GM12892 (cell line): Measurements from ENCODE around the gene CDCA4. TPM values are rescaled to one million over a fixed set of nuclear protein-coding genes. Genes with fewer than 3 reads are reported as not detected.

Experiments used
- DNase-seq: peaks from one replicate; pipeline ENCODE4 v3.0.0; 2011; ENCODE audit not compliant: insufficient read length
- FAIRE-seq: peaks from 2 replicates; lab custom pipeline; 2011; peaks lifted over from hg19 to GRCh38; lab: Jason Lieb, UNC
- POLR2A ChIP-seq: IDR thresholded peaks from 2 replicates; pipeline ENCODE4 v1.6.1; 2011; ENCODE audit warnings: low read depth, low read length, control low read depth
- POLR2AphosphoS5 ChIP-seq: IDR thresholded peaks from 2 replicates; pipeline ENCODE4 v1.6.1; 2011; ENCODE audit warnings: low read depth, low read length, control low read depth
- TAF1 ChIP-seq: IDR thresholded peaks from 2 replicates; pipeline ENCODE4 v1.6.1; 2011; ENCODE audit warnings: low read depth, mild to moderate bottlenecking, control low read depth, low read length, borderline replicate concordance
- polyA plus RNA-seq: library from polyadenylated mRNA; unstranded; fragments of >200 nt; gene quantifications from one replicate; pipeline ENCODE4 v1.2.1, GENCODE V29; 2012; ENCODE audit warnings: missing spikeins, inconsistent platforms; ENCODE audit not compliant: missing spikeins

Gene CDCA4
- polyA plus RNA-seq: 35.4 TPM

- DNase-seq (peak; percentile 99), FAIRE-seq (peak; percentile 97)
- TF ChIP-seq TAF1 (peak; percentile 73), POLR2AphosphoS5 (peak; percentile 66), POLR2A (peak; percentile 90)
Measured at GRCh38 chr14:105020815-105021655, at the start of gene CDCA4. CDCA4 (minus strand) TSS chr14:105021083; CDS start chr14:105011929, 9,154 bp downstream.

GRCh38 chr14:105069871-105070759, 49.2 kb upstream of the CDCA4 start:
- FAIRE-seq (peak; percentile 98), DNase-seq (no peak)

GRCh38 chr14:105069522-105069870, 48.6 kb upstream of the CDCA4 start:
- TF ChIP-seq POLR2AphosphoS5: 0 out of 2 replicates have a peak, but pooled peaks have one; percentile 1
- TF ChIP-seq TAF1: no peak
- FAIRE-seq (no peak), DNase-seq (no peak)

More at GRCh38 chr14:105069871-105070759, 49.2 kb upstream of the CDCA4 start:
- TF ChIP-seq TAF1 (peak; percentile 26; the same call in 1 of the 2 replicates), POLR2A (peak; percentile 47; the same call in 1 of the 2 replicates), POLR2AphosphoS5 (peak; percentile 28; the same call in 1 of the 2 replicates)

- FAIRE-seq (peak; percentile 86), DNase-seq (no peak)
- TF ChIP-seq POLR2A (no peak; the same call in 1 of the 2 replicates), POLR2AphosphoS5 (peak; percentile 35; the same call in 1 of the 2 replicates), TAF1 (no peak)
Measured at GRCh38 chr14:105068818-105069217, 47.9 kb upstream of the CDCA4 start.

GRCh38 chr14:105067969-105068301, 47.1 kb upstream of the CDCA4 start:
- FAIRE-seq: no peak
- TF ChIP-seq POLR2AphosphoS5: no peak
- TF ChIP-seq TAF1: no peak
- no peak for TF ChIP-seq POLR2A
- DNase-seq: no peak

GRCh38 chr14:105067140-105067968, 46.5 kb upstream of the CDCA4 start:
- FAIRE-seq (no peak), DNase-seq (no peak)
- TF ChIP-seq TAF1 (no peak), POLR2AphosphoS5 (peak; percentile 20; the same call in 1 of the 2 replicates), POLR2A (0 out of 2 replicates have a peak, but pooled peaks have one; percentile 55)

GRCh38 chr14:105066240-105067071, 45.6 kb upstream of the CDCA4 start:
- FAIRE-seq (peak; percentile 94), DNase-seq (no peak)
- TF ChIP-seq POLR2AphosphoS5: no peak; the same call in 1 of the 2 replicates
- TF ChIP-seq POLR2A: no peak; the same call in 1 of the 2 replicates
- no peak for TF ChIP-seq TAF1

- DNase-seq: peak; percentile 81
- TF ChIP-seq POLR2AphosphoS5 (peak; percentile 95), TAF1 (peak; percentile 88; the same call in 1 of the 2 replicates), POLR2A (peak; percentile 95)
- peak; percentile 100 for FAIRE-seq
Measured at GRCh38 chr14:105065280-105066228, 44.7 kb upstream of the CDCA4 start, which contains the start of gene GPR132. GPR132 (minus strand) TSS chr14:105065430; CDS start chr14:105055420, 10,010 bp downstream.
